HCT116 (cell line): ENCODE data around the gene C1orf21. TPM values are rescaled to one million over a fixed set of nuclear protein-coding genes. Genes with fewer than 3 reads are reported as not detected.

ENCODE experiments used
- ATAC-seq: fragments of 200-7000 bp; cut with Tn5 transposase; 2 replicates; pipeline ENCODE4 v1.9.1; 2020; ENCODE audit warnings: mild to moderate bottlenecking, moderate library complexity
- BruUV-seq: library from RNA; stranded (reverse); fragments of 400-500 nt; replicated peaks from 2 replicates; lab custom pipeline; 2021; lab: Mats Ljungman, UMichigan
- CTCF ChIA-PET: fragments of 300-600 bp; sonication (Branson Sonifier 250); formaldehyde crosslinking; loops from one replicate; lab custom pipeline; 2021; ENCODE audit warnings: antibody characterized with exemption; lab: Charles Lee
- POLR2A ChIA-PET: fragments of 300-600, 350-600 bp; sonication (Branson Sonifier 250); formaldehyde crosslinking; loops from one replicate; lab custom pipeline; 2021; ENCODE audit warnings: antibody characterized with exemption; lab: Charles Lee
- RAD21 ChIA-PET, 2 experiments: fragments of 300-600 bp; sonication (Branson Sonifier 250); formaldehyde crosslinking; loops; one replicate each; lab custom pipeline; 2023; ENCODE audit warnings: low total read pairs in 2 of 2; ENCODE audit not compliant: uncharacterized antibody in 2 of 2, unreplicated experiment in 2 of 2, low non-redundant PET in 1 of 2; lab: Charles Lee
- DNase-seq: peaks from one replicate; pipeline ENCODE4 v3.0.0-alpha.2; 2010; ENCODE audit warnings: low read depth, low spot score
- H2AFZ ChIP-seq: fragments of 200-600 bp; shearing (Covaris generic), sonication (generic); 2 replicates; pipeline ENCODE4 v1.6.1; 2017; ENCODE audit warnings: low read depth, mixed run types, mixed read lengths, antibody characterized with exemption, low read length; ENCODE audit not compliant: poor library complexity, severe bottlenecking
- H3K27ac ChIP-seq: 2 replicates; pipeline ENCODE4 v1.5.1; 2012; ENCODE audit warnings: low read depth, low read length
- H3K27me3 ChIP-seq: fragments of 200-600 bp; sonication (generic); 2 replicates; pipeline ENCODE4 v1.6.1; 2016; ENCODE audit warnings: mixed run types, low read length, mixed read lengths; ENCODE audit not compliant: insufficient read depth
- H3K36me3 ChIP-seq, 2 experiments: fragments of 200-500 bp in 1 of 2; fragments of 200-600 bp in 1 of 2; sonication (Bioruptor generic) in 1 of 2; sonication (generic) in 1 of 2; 2 replicates each; pipeline versions ENCODE4 v1.5.1 to v1.6.1; 2014 to 2016; ENCODE audit warnings: low read length in 2 of 2, inconsistent platforms in 1 of 2, mixed read lengths in 1 of 2, mixed run types in 1 of 2; ENCODE audit not compliant: insufficient read depth in 2 of 2, control insufficient read depth in 1 of 2
- H3K4me1 ChIP-seq, 2 experiments: fragments of 200-600 bp in 1 of 2; sonication (generic) in 1 of 2; 2 replicates each; pipeline versions ENCODE4 v1.5.1 to v1.6.1; 2012 to 2017; ENCODE audit warnings: low read length in 2 of 2, inconsistent platforms in 1 of 2, mild to moderate bottlenecking in 1 of 2, mixed read lengths in 1 of 2, mixed run types in 1 of 2, moderate library complexity in 1 of 2; ENCODE audit not compliant: insufficient read depth in 2 of 2, control insufficient read depth in 1 of 2
- H3K4me2 ChIP-seq: fragments of 200-600 bp; sonication (generic); 2 replicates; pipeline ENCODE4 v1.6.1; 2017; ENCODE audit warnings: mixed run types, low read length, mixed read lengths
- H3K4me3 ChIP-seq, 2 experiments: fragments of 200-600 bp in 1 of 2; sonication (generic) in 1 of 2; replicated peaks in 1 of 2; 2 replicates each; pipeline ENCODE4 v1.5.1; 2011 to 2016; ENCODE audit warnings: low read length in 2 of 2, control low read depth in 1 of 2, low read depth in 1 of 2, mild to moderate bottlenecking in 1 of 2, mixed read lengths in 1 of 2, mixed run types in 1 of 2
- H3K79me2 ChIP-seq: fragments of 200-600 bp; sonication (generic); 2 replicates; pipeline ENCODE4 v1.6.1; 2017; ENCODE audit warnings: mild to moderate bottlenecking, mixed run types, low read length, moderate library complexity, mixed read lengths; ENCODE audit not compliant: insufficient read depth
- H3K9ac ChIP-seq: fragments of 200-600 bp; sonication (generic); 2 replicates; pipeline ENCODE4 v1.6.1; 2016; ENCODE audit warnings: low read length, mixed read lengths
- H3K9me2 ChIP-seq: fragments of 200-600 bp; sonication (generic), shearing (Covaris generic); 2 replicates; pipeline ENCODE4 v1.6.1; 2017; ENCODE audit warnings: mixed run types, mild to moderate bottlenecking, moderate library complexity; ENCODE audit not compliant: insufficient read depth
- H3K9me3 ChIP-seq, 2 experiments: fragments of 200-500 bp in 1 of 2; fragments of 200-600 bp in 1 of 2; sonication (Bioruptor generic) in 1 of 2; sonication (generic) in 1 of 2; 2 replicates each; pipeline ENCODE4 v1.6.1; 2014 to 2017; ENCODE audit warnings: low read length in 2 of 2, mixed read lengths in 2 of 2, inconsistent platforms in 1 of 2, low read depth in 1 of 2, mild to moderate bottlenecking in 1 of 2, mixed run types in 1 of 2, moderate library complexity in 1 of 2; ENCODE audit not compliant: control insufficient read depth in 1 of 2, insufficient read depth in 1 of 2
- H4K20me1 ChIP-seq: fragments of 200-600 bp; sonication (generic), shearing (Covaris generic); 2 replicates; pipeline ENCODE4 v1.6.1; 2017; ENCODE audit warnings: mixed run types, mild to moderate bottlenecking, moderate library complexity; ENCODE audit not compliant: insufficient read depth
- ELF1 ChIP-seq: IDR thresholded peaks from 2 replicates; pipeline ENCODE4 v1.6.1; 2012; ENCODE audit warnings: low read depth, borderline replicate concordance
- EZH2 ChIP-seq: fragments of 200-600 bp; sonication (generic); IDR thresholded peaks from 2 replicates; pipeline ENCODE4 v1.6.1; 2017; ENCODE audit warnings: antibody characterized with exemption, mixed run types
- SP1 ChIP-seq: IDR thresholded peaks from 2 replicates; pipeline ENCODE4 v1.6.1; 2012; ENCODE audit warnings: low read depth
- SRF ChIP-seq: IDR thresholded peaks from 2 replicates; pipeline ENCODE4 v1.6.1; 2012; ENCODE audit warnings: low read depth
- ZNF274 ChIP-seq: fragments of 200-500 bp; sonication (Bioruptor generic); IDR thresholded peaks from 2 replicates; pipeline ENCODE4 v1.6.1; 2014; ENCODE audit warnings: mild to moderate bottlenecking, low read depth, low read length, inconsistent platforms
- intact Hi-C: fragments of 100-400 bp; cut with micrococcal nuclease; formaldehyde crosslinking; loops from 2 replicates; pipeline ENCODE4 v1.10.0; 2022
- total RNA-seq: library from RNA; stranded (reverse); gene quantifications from one replicate; pipeline ENCODE4 v1.2.1, GENCODE V29; 2021; ENCODE audit not compliant: unreplicated experiment
- TF ChIP-seq, protein P1 (sequence below): IDR thresholded peaks from 2 replicates; pipeline ENCODE4 v1.6.1; 2011; ENCODE audit warnings: mild to moderate bottlenecking, low read length, moderate library complexity; ENCODE audit not compliant: insufficient replicate concordance; ENCODE audit errors: extremely low read depth
- TF ChIP-seq, protein P2 (sequence below): IDR thresholded peaks from 2 replicates; pipeline ENCODE4 v1.6.1; 2012; ENCODE audit warnings: low read depth

Gene C1orf21
- total RNA-seq, 1 experiment from 2014 or later = 8.9 TPM

DNA sequence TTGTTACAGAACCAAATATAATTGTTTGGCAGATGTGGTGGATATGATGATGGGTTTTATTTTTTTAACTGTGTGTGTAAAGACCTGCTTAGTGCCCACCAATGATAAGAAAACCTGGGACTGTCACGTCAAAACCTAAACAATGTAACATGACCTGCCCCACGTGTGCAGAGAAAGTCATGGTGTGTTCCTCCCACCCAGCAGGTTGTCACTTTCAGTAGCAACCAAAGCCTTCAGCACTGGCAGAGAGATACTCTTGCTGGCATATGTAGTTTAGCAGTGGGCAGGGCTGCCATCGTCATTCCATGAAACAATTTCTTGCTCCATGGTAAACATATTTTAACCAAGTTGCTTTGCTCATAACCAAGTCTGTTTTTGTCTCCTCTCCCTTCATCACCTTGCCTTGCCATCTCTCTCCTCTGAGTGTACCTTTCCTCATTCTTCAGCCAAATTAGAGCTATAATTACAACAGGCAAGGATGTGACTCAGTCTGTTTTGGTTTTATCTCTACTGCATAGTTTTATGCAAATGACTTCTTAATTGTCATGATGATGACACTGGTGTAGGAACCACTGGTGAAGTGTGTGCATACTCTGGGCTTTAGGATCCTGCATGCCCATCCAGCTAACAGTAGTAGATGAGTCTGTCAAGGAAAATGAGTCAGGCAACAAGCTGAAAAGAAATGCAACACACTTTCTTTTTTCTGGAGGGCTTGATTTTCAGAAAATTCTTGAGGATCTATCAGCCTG lies 217.5 kb downstream of the C1orf21 start:
- no peaks in the 10 kb centered on the region for H3K36me3 ChIP-seq

More for the DNA sequence above, 217.5 kb downstream of the C1orf21 start:
- DNase-seq (no peak), ATAC-seq (no peak)
- H3K9ac ChIP-seq = no peak overlapping the region
- intact Hi-C loops = no loop called here
- CTCF ChIA-PET = no interaction called here
- no peak overlapping the region for H3K27ac ChIP-seq
- H3K9me2 ChIP-seq = no peaks in the 10 kb centered on the region
- H3K27me3 ChIP-seq = no peaks in the 10 kb centered on the region
- BruUV-seq = no TSS peak
- no peaks in the 10 kb centered on the region for H3K4me1 ChIP-seq
- H4K20me1 ChIP-seq = no peaks in the 10 kb centered on the region
- no peak for TF ChIP-seq ELF1
- TF ChIP-seq, protein P1, sequence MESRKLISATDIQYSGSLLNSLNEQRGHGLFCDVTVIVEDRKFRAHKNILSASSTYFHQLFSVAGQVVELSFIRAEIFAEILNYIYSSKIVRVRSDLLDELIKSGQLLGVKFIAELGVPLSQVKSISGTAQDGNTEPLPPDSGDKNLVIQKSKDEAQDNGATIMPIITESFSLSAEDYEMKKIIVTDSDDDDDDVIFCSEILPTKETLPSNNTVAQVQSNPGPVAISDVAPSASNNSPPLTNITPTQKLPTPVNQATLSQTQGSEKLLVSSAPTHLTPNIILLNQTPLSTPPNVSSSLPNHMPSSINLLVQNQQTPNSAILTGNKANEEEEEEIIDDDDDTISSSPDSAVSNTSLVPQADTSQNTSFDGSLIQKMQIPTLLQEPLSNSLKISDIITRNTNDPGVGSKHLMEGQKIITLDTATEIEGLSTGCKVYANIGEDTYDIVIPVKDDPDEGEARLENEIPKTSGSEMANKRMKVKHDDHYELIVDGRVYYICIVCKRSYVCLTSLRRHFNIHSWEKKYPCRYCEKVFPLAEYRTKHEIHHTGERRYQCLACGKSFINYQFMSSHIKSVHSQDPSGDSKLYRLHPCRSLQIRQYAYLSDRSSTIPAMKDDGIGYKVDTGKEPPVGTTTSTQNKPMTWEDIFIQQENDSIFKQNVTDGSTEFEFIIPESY = no peak
- TF ChIP-seq ZNF274 = no peak
- no peak for TF ChIP-seq EZH2
- no peak for TF ChIP-seq SP1
- TF ChIP-seq, protein P2, sequence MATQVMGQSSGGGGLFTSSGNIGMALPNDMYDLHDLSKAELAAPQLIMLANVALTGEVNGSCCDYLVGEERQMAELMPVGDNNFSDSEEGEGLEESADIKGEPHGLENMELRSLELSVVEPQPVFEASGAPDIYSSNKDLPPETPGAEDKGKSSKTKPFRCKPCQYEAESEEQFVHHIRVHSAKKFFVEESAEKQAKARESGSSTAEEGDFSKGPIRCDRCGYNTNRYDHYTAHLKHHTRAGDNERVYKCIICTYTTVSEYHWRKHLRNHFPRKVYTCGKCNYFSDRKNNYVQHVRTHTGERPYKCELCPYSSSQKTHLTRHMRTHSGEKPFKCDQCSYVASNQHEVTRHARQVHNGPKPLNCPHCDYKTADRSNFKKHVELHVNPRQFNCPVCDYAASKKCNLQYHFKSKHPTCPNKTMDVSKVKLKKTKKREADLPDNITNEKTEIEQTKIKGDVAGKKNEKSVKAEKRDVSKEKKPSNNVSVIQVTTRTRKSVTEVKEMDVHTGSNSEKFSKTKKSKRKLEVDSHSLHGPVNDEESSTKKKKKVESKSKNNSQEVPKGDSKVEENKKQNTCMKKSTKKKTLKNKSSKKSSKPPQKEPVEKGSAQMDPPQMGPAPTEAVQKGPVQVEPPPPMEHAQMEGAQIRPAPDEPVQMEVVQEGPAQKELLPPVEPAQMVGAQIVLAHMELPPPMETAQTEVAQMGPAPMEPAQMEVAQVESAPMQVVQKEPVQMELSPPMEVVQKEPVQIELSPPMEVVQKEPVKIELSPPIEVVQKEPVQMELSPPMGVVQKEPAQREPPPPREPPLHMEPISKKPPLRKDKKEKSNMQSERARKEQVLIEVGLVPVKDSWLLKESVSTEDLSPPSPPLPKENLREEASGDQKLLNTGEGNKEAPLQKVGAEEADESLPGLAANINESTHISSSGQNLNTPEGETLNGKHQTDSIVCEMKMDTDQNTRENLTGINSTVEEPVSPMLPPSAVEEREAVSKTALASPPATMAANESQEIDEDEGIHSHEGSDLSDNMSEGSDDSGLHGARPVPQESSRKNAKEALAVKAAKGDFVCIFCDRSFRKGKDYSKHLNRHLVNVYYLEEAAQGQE = no peak
- no peak for TF ChIP-seq SRF
- RAD21 ChIA-PET = no interaction called here
- H2AFZ ChIP-seq = no peak overlapping the region
- H3K9me3 ChIP-seq = no peaks in the 10 kb centered on the region
- no peak overlapping the region for H3K4me2 ChIP-seq
- POLR2A ChIA-PET = no interaction called here
- no peak overlapping the region for H3K4me3 ChIP-seq
- no peaks in the 10 kb centered on the region for H3K79me2 ChIP-seq
